ENCODE measurements around the gene ERICH4. TPM values are rescaled to one million over a fixed set of nuclear protein-coding genes. Genes with fewer than 3 reads are reported as not detected.
A peak's percentile ranks its signal among the peaks of the same experiment; 100 is the strongest.

Gene ERICH4
- polyA plus RNA-seq, 1 of the 3 experiments (the other 2 are of a cell fraction) = not detected

DNA sequence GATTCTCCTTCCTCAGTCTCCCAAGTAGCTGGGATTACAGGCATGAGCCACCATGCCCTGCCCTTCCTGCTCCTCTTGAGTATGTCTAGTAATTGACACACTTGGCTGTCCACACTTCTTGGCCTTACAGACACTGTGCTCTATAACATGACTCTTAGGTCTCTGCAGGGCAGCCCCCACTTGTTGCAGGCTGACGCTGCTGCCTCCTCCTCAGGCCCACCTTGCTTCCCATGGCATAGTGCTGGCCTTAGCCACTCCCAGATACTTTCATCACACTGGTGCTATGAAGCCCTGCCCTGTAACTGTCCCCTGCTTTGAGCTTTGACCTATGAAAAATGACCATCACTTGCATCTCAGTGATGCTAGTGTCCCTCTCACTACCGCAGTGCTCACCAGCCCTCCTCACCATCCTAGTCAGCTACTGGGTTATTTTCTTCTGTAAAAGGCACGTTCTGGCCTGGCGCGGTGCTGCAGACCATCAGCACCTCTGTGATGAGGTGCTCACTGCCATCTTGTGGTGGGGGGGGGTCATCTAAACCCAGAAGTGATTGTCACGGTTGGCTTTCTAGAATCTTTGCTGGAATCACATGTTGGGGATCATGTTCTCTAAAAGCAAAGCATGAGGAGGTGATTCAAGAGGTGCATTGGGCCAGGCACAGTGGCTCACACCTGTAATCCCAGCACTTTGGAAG is 9.8 kb downstream of the ERICH4 start:
- H3K4me1 ChIP-seq (ENCODE audit: control insufficient read depth in 1 of 2, insufficient read depth in 2 of 2, low read depth in 1 of 2, low read length in 1 of 2) = no peaks in the 10 kb centered on the region
- peaks cover 55% of the 10 kb centered on the region for H3K27me3 ChIP-seq (ENCODE audit: insufficient read depth)
- H3K4me3 ChIP-seq (ENCODE audit: low read depth in 2 of 2, low read length in 1 of 2) = no peak overlapping the region
- H4K20me1 ChIP-seq (ENCODE audit: insufficient read depth) = no peaks in the 10 kb centered on the region
- H3K9me2 ChIP-seq = no peaks in the 10 kb centered on the region
- 9% methylated on average over 6 of the region's 6 CpGs for WGBS (ENCODE audit: low lambda C conversion rate)
- no peak overlapping the region for H3K27ac ChIP-seq (ENCODE audit: low read depth in 2 of 2, low read length in 1 of 2)
- no peak for DNase-seq
- no peaks in the 10 kb centered on the region for H3K9me3 ChIP-seq
- ChIA-PET POLR2A (no interaction called here), CTCF (interaction anchor here (1.1 to 6.6 kb wide), 2 partner anchors 114 to 248 kb away, joined by 3 to 184 read pairs; no protein-coding TSS in a partner anchor)
- no peaks in the 10 kb centered on the region for H3K36me3 ChIP-seq (replicated peaks in 1 of 2; ENCODE audit: control insufficient read depth in 1 of 2, insufficient read depth in 2 of 2, low read length in 1 of 2)
- TF ChIP-seq GABPA (IDR thresholded peaks at IDR 0.05; ENCODE audit: low read depth) (no peak), ELF1 (IDR thresholded peaks at IDR 0.05) (no peak)
- H3F3A ChIP-seq (replicated peaks; ENCODE audit: insufficient read depth) = no peaks in the 10 kb centered on the region
- no peaks in the 10 kb centered on the region for H3K79me2 ChIP-seq (ENCODE audit: insufficient read depth)
- no peak overlapping the region for H2AFZ ChIP-seq (ENCODE audit: low read depth)
- H3K4me2 ChIP-seq = no peak overlapping the region
- H3K9ac ChIP-seq = no peak overlapping the region

DNA sequence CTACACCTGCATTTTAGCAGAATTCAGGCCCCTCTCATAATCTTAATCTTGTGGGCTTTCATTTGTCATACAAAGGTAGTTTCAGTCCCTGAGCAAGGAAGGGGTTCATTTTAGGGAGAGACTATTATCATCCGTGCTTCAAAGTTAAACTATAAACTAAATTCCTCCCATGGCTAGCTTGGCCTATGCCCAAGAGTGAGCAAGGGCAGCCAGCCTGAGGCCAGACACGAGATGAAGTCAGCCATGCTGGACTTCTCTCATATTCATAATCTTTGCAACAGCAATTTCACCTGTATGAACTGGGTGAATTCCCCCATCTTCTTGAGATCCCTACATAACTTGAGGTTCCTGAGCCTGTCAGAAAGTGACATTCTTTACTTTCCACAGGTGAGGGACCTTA is 13.0 kb downstream of the ERICH4 start:
- 0% methylated on average over 2 of the region's 2 CpGs for WGBS (ENCODE audit: low lambda C conversion rate)
- H3K27ac ChIP-seq (ENCODE audit: low read depth in 2 of 2, low read length in 1 of 2) = no peak overlapping the region
- no peak overlapping the region for H3K4me3 ChIP-seq (ENCODE audit: low read depth in 2 of 2, low read length in 1 of 2)

More for the DNA sequence above, 13.0 kb downstream of the ERICH4 start:
- no peaks in the 10 kb centered on the region for H3K9me3 ChIP-seq
- POLR2A ChIA-PET = no interaction called here
- no peaks in the 10 kb centered on the region for H3K4me1 ChIP-seq (ENCODE audit: control insufficient read depth in 1 of 2, insufficient read depth in 2 of 2, low read depth in 1 of 2, low read length in 1 of 2)
- no peak for DNase-seq
- H4K20me1 ChIP-seq (ENCODE audit: insufficient read depth) = no peaks in the 10 kb centered on the region
- peak overlapping the region; percentile 49; the same call in 1 of the 2 replicates for H3K4me2 ChIP-seq
- no peaks in the 10 kb centered on the region for H3K79me2 ChIP-seq (ENCODE audit: insufficient read depth)
- no peak overlapping the region for H3K9ac ChIP-seq
- no peaks in the 10 kb centered on the region for H3K36me3 ChIP-seq (replicated peaks in 1 of 2; ENCODE audit: control insufficient read depth in 1 of 2, insufficient read depth in 2 of 2, low read length in 1 of 2)
- H2AFZ ChIP-seq (ENCODE audit: low read depth) = no peak overlapping the region
- peaks cover 64% of the 10 kb centered on the region for H3K27me3 ChIP-seq (ENCODE audit: insufficient read depth)
- CTCF ChIA-PET = interaction anchor here (1.1 to 2.0 kb wide), 4 partner anchors 11 to 186 kb away, joined by 3 to 8 read pairs (median 5); no protein-coding TSS in a partner anchor
- no peaks in the 10 kb centered on the region for H3F3A ChIP-seq (replicated peaks; ENCODE audit: insufficient read depth)
- H3K9me2 ChIP-seq = no peaks in the 10 kb centered on the region
- TF ChIP-seq, protein P1, sequence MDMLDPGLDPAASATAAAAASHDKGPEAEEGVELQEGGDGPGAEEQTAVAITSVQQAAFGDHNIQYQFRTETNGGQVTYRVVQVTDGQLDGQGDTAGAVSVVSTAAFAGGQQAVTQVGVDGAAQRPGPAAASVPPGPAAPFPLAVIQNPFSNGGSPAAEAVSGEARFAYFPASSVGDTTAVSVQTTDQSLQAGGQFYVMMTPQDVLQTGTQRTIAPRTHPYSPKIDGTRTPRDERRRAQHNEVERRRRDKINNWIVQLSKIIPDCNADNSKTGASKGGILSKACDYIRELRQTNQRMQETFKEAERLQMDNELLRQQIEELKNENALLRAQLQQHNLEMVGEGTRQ (IDR thresholded peaks at IDR 0.05; ENCODE audit: borderline replicate concordance, low read depth, low read length) = no peak
- TF ChIP-seq TAF1 (IDR thresholded peaks at IDR 0.05; ENCODE audit: borderline replicate concordance, low read depth, low read length) (no peak), FOXM1 (IDR thresholded peaks at IDR 0.05; ENCODE audit: low read depth) (no peak), NRF1 (IDR thresholded peaks at IDR 0.05; ENCODE audit: low read depth, low read length) (no peak), CHD2 (IDR thresholded peaks at IDR 0.05; ENCODE audit: low read length, partially characterized antibody) (no peak), RAD21 (IDR thresholded peaks at IDR 0.05; ENCODE audit: low read length) (no peak)
- TF ChIP-seq, protein P2, sequence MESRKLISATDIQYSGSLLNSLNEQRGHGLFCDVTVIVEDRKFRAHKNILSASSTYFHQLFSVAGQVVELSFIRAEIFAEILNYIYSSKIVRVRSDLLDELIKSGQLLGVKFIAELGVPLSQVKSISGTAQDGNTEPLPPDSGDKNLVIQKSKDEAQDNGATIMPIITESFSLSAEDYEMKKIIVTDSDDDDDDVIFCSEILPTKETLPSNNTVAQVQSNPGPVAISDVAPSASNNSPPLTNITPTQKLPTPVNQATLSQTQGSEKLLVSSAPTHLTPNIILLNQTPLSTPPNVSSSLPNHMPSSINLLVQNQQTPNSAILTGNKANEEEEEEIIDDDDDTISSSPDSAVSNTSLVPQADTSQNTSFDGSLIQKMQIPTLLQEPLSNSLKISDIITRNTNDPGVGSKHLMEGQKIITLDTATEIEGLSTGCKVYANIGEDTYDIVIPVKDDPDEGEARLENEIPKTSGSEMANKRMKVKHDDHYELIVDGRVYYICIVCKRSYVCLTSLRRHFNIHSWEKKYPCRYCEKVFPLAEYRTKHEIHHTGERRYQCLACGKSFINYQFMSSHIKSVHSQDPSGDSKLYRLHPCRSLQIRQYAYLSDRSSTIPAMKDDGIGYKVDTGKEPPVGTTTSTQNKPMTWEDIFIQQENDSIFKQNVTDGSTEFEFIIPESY (IDR thresholded peaks at IDR 0.05; ENCODE audit: borderline replicate concordance, low read depth) = no peak
- TF ChIP-seq, protein P3, sequence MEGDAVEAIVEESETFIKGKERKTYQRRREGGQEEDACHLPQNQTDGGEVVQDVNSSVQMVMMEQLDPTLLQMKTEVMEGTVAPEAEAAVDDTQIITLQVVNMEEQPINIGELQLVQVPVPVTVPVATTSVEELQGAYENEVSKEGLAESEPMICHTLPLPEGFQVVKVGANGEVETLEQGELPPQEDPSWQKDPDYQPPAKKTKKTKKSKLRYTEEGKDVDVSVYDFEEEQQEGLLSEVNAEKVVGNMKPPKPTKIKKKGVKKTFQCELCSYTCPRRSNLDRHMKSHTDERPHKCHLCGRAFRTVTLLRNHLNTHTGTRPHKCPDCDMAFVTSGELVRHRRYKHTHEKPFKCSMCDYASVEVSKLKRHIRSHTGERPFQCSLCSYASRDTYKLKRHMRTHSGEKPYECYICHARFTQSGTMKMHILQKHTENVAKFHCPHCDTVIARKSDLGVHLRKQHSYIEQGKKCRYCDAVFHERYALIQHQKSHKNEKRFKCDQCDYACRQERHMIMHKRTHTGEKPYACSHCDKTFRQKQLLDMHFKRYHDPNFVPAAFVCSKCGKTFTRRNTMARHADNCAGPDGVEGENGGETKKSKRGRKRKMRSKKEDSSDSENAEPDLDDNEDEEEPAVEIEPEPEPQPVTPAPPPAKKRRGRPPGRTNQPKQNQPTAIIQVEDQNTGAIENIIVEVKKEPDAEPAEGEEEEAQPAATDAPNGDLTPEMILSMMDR (IDR thresholded peaks at IDR 0.05) = no peak

Measured in SK-N-SH (cell line).